Fibroblast of skin of right biceps (primary cell): ENCODE data around the gene TTC13.

ENCODE experiments used
- DNase-seq: peaks from one replicate; pipeline ENCODE4 v3.0.0-alpha.2; 2013

Gene TTC13

GRCh38 chr1:230902349-230902923, 76.2 kb downstream of the TTC13 start:
- no peak for DNase-seq

- peak; percentile 16 for DNase-seq
Measured at GRCh38 chr1:230901671-230902070, 77.0 kb downstream of the TTC13 start.

GRCh38 chr1:230900984-230901383, 77.7 kb downstream of the TTC13 start:
- DNase-seq: no peak

- peak; percentile 71 for DNase-seq
Measured at GRCh38 chr1:230899841-230900251, 78.8 kb downstream of the TTC13 start.

GRCh38 chr1:230898748-230899147, 79.9 kb downstream of the TTC13 start:
- no peak for DNase-seq

GRCh38 chr1:230898144-230898543, 80.5 kb downstream of the TTC13 start:
- DNase-seq: no peak

GRCh38 chr1:230896779-230897178, 81.9 kb downstream of the TTC13 start:
- DNase-seq: no peak

- no peak for DNase-seq
Measured at GRCh38 chr1:230895452-230895851, 83.2 kb downstream of the TTC13 start.

GRCh38 chr1:230894664-230895063, 84.0 kb downstream of the TTC13 start:
- no peak for DNase-seq

GRCh38 chr1:230894032-230894431, 84.6 kb downstream of the TTC13 start:
- no peak for DNase-seq

GRCh38 chr1:230892018-230892491, 86.6 kb downstream of the TTC13 start:
- no peak for DNase-seq

GRCh38 chr1:230891413-230891812, 87.2 kb downstream of the TTC13 start:
- DNase-seq: peak; percentile 22

- DNase-seq: no peak
Measured at GRCh38 chr1:230884646-230885045, 94.0 kb downstream of the TTC13 start.

- DNase-seq: no peak
Measured at GRCh38 chr1:230883967-230884366, 94.7 kb downstream of the TTC13 start.

- no peak for DNase-seq
Measured at GRCh38 chr1:230879778-230880177, 98.9 kb downstream of the TTC13 start.

GRCh38 chr1:230878591-230878990, 100.1 kb downstream of the TTC13 start:
- DNase-seq: peak; percentile 97

- no peak for DNase-seq
Measured at GRCh38 chr1:230877924-230878590, 100.6 kb downstream of the TTC13 start.

GRCh38 chr1:230877146-230877923, 101.3 kb downstream of the TTC13 start:
- DNase-seq: peak; percentile 87

GRCh38 chr1:230876660-230877059, 102.0 kb downstream of the TTC13 start:
- DNase-seq: no peak

GRCh38 chr1:230875370-230875769, 103.3 kb downstream of the TTC13 start:
- no peak for DNase-seq

- no peak for DNase-seq
Measured at GRCh38 chr1:230870916-230871315, 107.7 kb downstream of the TTC13 start.

- DNase-seq: peak; percentile 86
Measured at GRCh38 chr1:230869500-230869899, 109.2 kb downstream of the TTC13 start.

GRCh38 chr1:230868736-230869385, 109.8 kb downstream of the TTC13 start:
- peak; percentile 58 for DNase-seq
